K562 (cell line): Measurements from ENCODE around the gene DPEP3. TPM values are rescaled to one million over a fixed set of nuclear protein-coding genes. Genes with fewer than 3 reads are reported as not detected.

Experiments
- ATAC-seq: fragments of 200-7000 bp; cut with Tn5 transposase; 3 replicates; pipeline ENCODE4 v1.9.1; 2020; ENCODE audit warnings: moderate library complexity
- BruUV-seq: library from RNA; stranded (reverse); fragments of 400-500 nt; replicated peaks from 2 replicates; lab custom pipeline; 2021; lab: Mats Ljungman, UMichigan
- CTCF ChIA-PET: fragments of 300-600 bp; formaldehyde crosslinking; extraction: SDS; loops from one replicate; lab custom pipeline; 2021; ENCODE audit warnings: low intra/inter-chr PET ratio; lab: Yijun Ruan, JAX
- POLR2A ChIA-PET: fragments of 300-600, 350-650 bp; sonication (Branson Sonifier 250); formaldehyde crosslinking; extraction: SDS; loops from one replicate; lab custom pipeline; 2021; ENCODE audit warnings: antibody characterized with exemption, inconsistent platforms; lab: Yijun Ruan, JAX
- DNase-seq, 4 experiments: peaks; one replicate each; pipeline versions ENCODE4 v3.0.0 to v3.0.0-alpha.2; 2011 to 2018; ENCODE audit warnings: low spot score in 3 of 4, mixed read lengths in 3 of 4; ENCODE audit errors: extremely low read depth in 1 of 4
- FAIRE-seq: peaks from 2 replicates; lab custom pipeline; 2011; peaks lifted over from hg19 to GRCh38; lab: Jason Lieb, UNC
- H2AFZ ChIP-seq: 2 replicates; pipeline ENCODE4 v1.6.0; 2011; ENCODE audit warnings: low read depth, low read length, control low read depth, inconsistent platforms
- H3K27ac ChIP-seq: fragments of 200-600 bp; 3 replicates; pipeline ENCODE4 v1.8.0; 2011; ENCODE audit warnings: low read depth, mild to moderate bottlenecking, control low read depth, inconsistent platforms, low read length, moderate library complexity, mixed read lengths; ENCODE audit errors: extremely low read depth
- H3K27me3 ChIP-seq, 2 experiments: fragments of 300-600 bp in 1 of 2; 2 replicates in 1 of 2; 3 replicates in 1 of 2; pipeline versions ENCODE4 v1.6.0 to v1.8.0; 2011; ENCODE audit warnings: inconsistent platforms in 2 of 2, low read length in 2 of 2, mild to moderate bottlenecking in 1 of 2, mixed read lengths in 1 of 2, moderate library complexity in 1 of 2; ENCODE audit not compliant: control insufficient read depth in 2 of 2, insufficient read depth in 2 of 2
- H3K36me3 ChIP-seq: fragments of 300-600 bp; 3 replicates; pipeline ENCODE4 v1.8.0; 2011; ENCODE audit warnings: mild to moderate bottlenecking, low read length, inconsistent platforms; ENCODE audit not compliant: control insufficient read depth, insufficient read depth
- H3K4me1 ChIP-seq, 2 experiments: fragments of 200-600 bp in 1 of 2; replicated peaks in 1 of 2; 2 replicates in 1 of 2; 3 replicates in 1 of 2; pipeline versions ENCODE4 v1.5.1 to v1.8.0; 2011; ENCODE audit warnings: inconsistent platforms in 2 of 2, low read length in 2 of 2, mild to moderate bottlenecking in 1 of 2, mixed read lengths in 1 of 2, moderate library complexity in 1 of 2; ENCODE audit not compliant: control insufficient read depth in 2 of 2, insufficient read depth in 2 of 2
- H3K4me2 ChIP-seq: 2 replicates; pipeline ENCODE4 v1.6.1; 2011; ENCODE audit warnings: low read length, control low read depth, inconsistent platforms, mixed read lengths; ENCODE audit not compliant: insufficient read depth
- H3K4me3 ChIP-seq: fragments of 200-600 bp; sonication (generic), shearing (Covaris generic); 2 replicates; pipeline ENCODE4 v1.5.1; 2016; ENCODE audit warnings: control low read depth, inconsistent platforms
- H3K79me2 ChIP-seq: fragments of 200-600 bp; 3 replicates; pipeline ENCODE4 v1.8.0; 2011; ENCODE audit warnings: low read length, inconsistent platforms; ENCODE audit not compliant: control insufficient read depth, insufficient read depth
- H3K9ac ChIP-seq, 2 experiments: 2 replicates each; pipeline versions ENCODE4 v1.6.0 to v1.6.1; 2011; ENCODE audit warnings: low read depth in 2 of 2, low read length in 2 of 2, control low read depth in 1 of 2, inconsistent platforms in 1 of 2, mild to moderate bottlenecking in 1 of 2, mixed read lengths in 1 of 2; ENCODE audit not compliant: insufficient read depth in 1 of 2
- H3K9me1 ChIP-seq: one replicate; pipeline ENCODE4 v1.6.0; 2011; ENCODE audit warnings: inconsistent platforms, mild to moderate bottlenecking, low read length, moderate library complexity; ENCODE audit not compliant: control insufficient read depth, insufficient read depth
- H3K9me3 ChIP-seq: replicated peaks from 2 replicates; pipeline ENCODE4 v1.5.1; 2011; ENCODE audit warnings: low read depth, low read length, inconsistent platforms; ENCODE audit not compliant: control insufficient read depth, insufficient read depth
- H4K20me1 ChIP-seq: replicated peaks from 2 replicates; pipeline ENCODE4 v1.6.1; 2011; ENCODE audit warnings: low read length, inconsistent platforms, mixed read lengths; ENCODE audit not compliant: control insufficient read depth, insufficient read depth
- ARID2 ChIP-seq: fragments of 450-650 bp; IDR thresholded peaks from 2 replicates; pipeline ENCODE4 v1.6.1; 2017; ENCODE audit warnings: antibody characterized with exemption, mild to moderate bottlenecking
- CTBP1 ChIP-seq: fragments of 450-650 bp; IDR thresholded peaks from 2 replicates; pipeline ENCODE4 v1.6.1; 2016; ENCODE audit warnings: borderline replicate concordance
- CTCF ChIP-seq, 3 experiments: IDR thresholded peaks in 2 of 3; conservative IDR thresholded peaks in 1 of 3; 2 replicates each; pipeline ENCODE4 v1.5.1; 2011 to 2012; ENCODE audit warnings: low read length in 3 of 3, mild to moderate bottlenecking in 3 of 3, control low read depth in 2 of 3, improper control_type of control experiment in 1 of 3, inconsistent platforms in 1 of 3, low read depth in 1 of 3, mixed read lengths in 1 of 3, moderate library complexity in 1 of 3; ENCODE audit not compliant: insufficient read depth in 2 of 3
- RB1 ChIP-seq: fragments of 450-650 bp; IDR thresholded peaks from 2 replicates; pipeline ENCODE4 v1.6.1; 2017; ENCODE audit warnings: low read depth, mild to moderate bottlenecking
- REST ChIP-seq, 2 experiments: fragments of 450-650 bp; formaldehyde crosslinking in 1 of 2; IDR thresholded peaks; 2 replicates each; pipeline versions ENCODE4 v1.4.0 to v1.6.1; 2014 to 2020; ENCODE audit warnings: mild to moderate bottlenecking in 2 of 2, borderline replicate concordance in 1 of 2, low read depth in 1 of 2
- STAG1 ChIP-seq: sonication (generic); formaldehyde crosslinking; IDR thresholded peaks from 2 replicates; pipeline ENCODE4 v1.5.0; 2020; ENCODE audit warnings: missing genetic modification reagents, borderline replicate concordance
- ZBTB2 ChIP-seq: fragments of 450-650 bp; IDR thresholded peaks from 2 replicates; pipeline ENCODE4 v1.6.1; 2016; ENCODE audit warnings: antibody characterized with exemption
- ZFP36 ChIP-seq: fragments of 150-350 bp; IDR thresholded peaks from 2 replicates; pipeline ENCODE4 v1.6.1; 2018; ENCODE audit warnings: low read length, low read depth; ENCODE audit not compliant: partially characterized antibody
- WGBS: fragments of 100-300 bp; shearing (Covaris generic); methylation state at CpG from one replicate; pipeline ENCODE4 v1.1.6; 2016; ENCODE audit warnings: low coverage, mixed read lengths; ENCODE audit not compliant: insufficient coverage; ENCODE audit errors: missing lambda C conversion rate; 5-methylcytosine and 5-hydroxymethylcytosine counted together
- in situ Hi-C: fragments of 300-500 bp; cut with MboI; formaldehyde crosslinking; loops from 4 replicates; pipeline ENCODE4 v1.15.0; 2018; ENCODE audit warnings: inconsistent platforms, mixed read lengths
- intact Hi-C: fragments of 100-400 bp; cut with micrococcal nuclease; formaldehyde crosslinking; loops from 2 replicates; pipeline ENCODE4 v1.14.2; 2022
- polyA plus RNA-seq, 8 experiments: library from polyadenylated mRNA; depleted of rRNA in 4 of 8; stranded (reverse) in 5 of 8; unstranded in 3 of 8; fragments of >200 nt; fragmentation: Nextera tagmentation in 2 of 8; fragmentation: Illumina TruSeq in 1 of 8; extraction: Ambion mirVana in 2 of 8; extraction: Trizol in 1 of 8; gene quantifications; 2 replicates each; pipeline versions ENCODE4 v1.2.1 to v1.2.3, GENCODE V29; 2011 to 2014; ENCODE audit warnings: inconsistent platforms in 1 of 8, missing spikeins in 1 of 8
- total RNA-seq, 7 experiments: library from RNA; depleted of rRNA in 6 of 7; stranded (reverse); fragments of >200 nt in 6 of 7; fragmentation: Illumina TruSeq in 2 of 7; extraction: Trizol in 2 of 7; gene quantifications; 2 replicates each; pipeline versions ENCODE4 v1.2.1 to v1.2.3, GENCODE V29; 2011 to 2021; ENCODE audit warnings: low replicate concordance in 1 of 7

The DPEP3 gene
- total and polyA plus RNA-seq, 9 of the 15 experiments (the other 6 are each of a cell fraction or from before 2014, with no cell fraction given) = not detected

GRCh38 chr16:67928561-67929364 is 51.5 kb downstream of the DPEP3 start:
- no peaks in the 10 kb centered on the region for H3K27me3 ChIP-seq
- 32% methylated on average over 16 of the region's 16 CpGs for whole genome bisulfite sequencing
- H2AFZ ChIP-seq = no peak overlapping the region
- H3K4me3 ChIP-seq = no peak overlapping the region
- POLR2A ChIA-PET = interaction anchor here (0.6 kb wide), 1 partner anchor 20 kb away, joined by 3 read pairs; no protein-coding TSS in a partner anchor
- in situ Hi-C loops = loop anchor here (5.0 to 10.0 kb wide), 3 partner anchors 111 to 404 kb away; partner anchors contain the start of genes C16orf86, ENKD1 and RIPOR1
- peaks cover 1 to 33% of the 10 kb centered on the region in 2 experiments; a peak in 3 of 5 replicates for H3K4me1 ChIP-seq
- H3K27ac ChIP-seq = no peak overlapping the region
- H3K4me2 ChIP-seq = no peak overlapping the region
- H3K9me1 ChIP-seq = no peaks in the 10 kb centered on the region
- H3K79me2 ChIP-seq = peaks cover 4% of the 10 kb centered on the region; the same call in 2 of the 3 replicates
- intact Hi-C loops = loop anchor here (1.0 to 2.0 kb wide), 3 partner anchors 45 to 256 kb away; no protein-coding TSS in a partner anchor
- DNase-seq = peak; percentile 75 to 81 (median 79)
- H4K20me1 ChIP-seq = peaks cover 3% of the 10 kb centered on the region; the same call in 1 of the 2 replicates
- BruUV-seq = no TSS peak
- H3K36me3 ChIP-seq = peaks cover 22% of the 10 kb centered on the region; the same call in 2 of the 3 replicates
- no peaks in the 10 kb centered on the region for H3K9me3 ChIP-seq
- peak; percentile 95 for FAIRE-seq
- no peak overlapping the region; a peak in 1 of 4 replicates for H3K9ac ChIP-seq
- CTCF ChIA-PET = interaction anchor here (1.2 to 3.8 kb wide), 6 partner anchors 9 to 407 kb away, joined by 4 to 35 read pairs (median 15); partner anchors contain the start of gene NRN1L
- peak; percentile 93 for ATAC-seq
- TF ChIP-seq ZFP36 = peak; percentile 5
- TF ChIP-seq STAG1 (CRISPR knock-in tag) = peak; percentile 94
- TF ChIP-seq ARID2 = peak; percentile 88; the same call in 1 of the 2 replicates
- TF ChIP-seq RB1 = peak; percentile 80; the same call in 1 of the 2 replicates
- TF ChIP-seq REST (IDR thresholded peaks at IDR 0.05; ENCODE audit: borderline replicate concordance) = peak; percentile 89
- no peak for TF ChIP-seq REST (CRISPR knock-in tag; IDR thresholded peaks at IDR 0.05; ENCODE audit: low read depth)
- TF ChIP-seq CTCF (IDR thresholded peaks at IDR 0.05 in 2 of 3, conservative IDR thresholded peaks at IDR 0.05 in 1 of 3; ENCODE audit: insufficient read depth in 2 of 3, low read depth in 1 of 3, low read length in 3 of 3) = peak; percentile 95 to 97 (median 96)
- TF ChIP-seq ZBTB2 = no peak
- TF ChIP-seq CTBP1 = no peak
